Activated effector memory CD4-positive, alpha-beta T cell treated with anti-CD3 and anti-CD28 coated beads, Interleukin-2, amount 50 U/mL, for 16 hours (primary cell): ENCODE results near the gene SP5.
"Not testable (repeated sequence)": the region's sequence is repeated elsewhere in the genome, so short reads cannot be mapped to it uniquely, and the experiment has no call there.

Experiments used
- DNase-seq: peaks from one replicate; pipeline ENCODE4 v3.0.0-alpha.2; 2020

The SP5 gene

DNA sequence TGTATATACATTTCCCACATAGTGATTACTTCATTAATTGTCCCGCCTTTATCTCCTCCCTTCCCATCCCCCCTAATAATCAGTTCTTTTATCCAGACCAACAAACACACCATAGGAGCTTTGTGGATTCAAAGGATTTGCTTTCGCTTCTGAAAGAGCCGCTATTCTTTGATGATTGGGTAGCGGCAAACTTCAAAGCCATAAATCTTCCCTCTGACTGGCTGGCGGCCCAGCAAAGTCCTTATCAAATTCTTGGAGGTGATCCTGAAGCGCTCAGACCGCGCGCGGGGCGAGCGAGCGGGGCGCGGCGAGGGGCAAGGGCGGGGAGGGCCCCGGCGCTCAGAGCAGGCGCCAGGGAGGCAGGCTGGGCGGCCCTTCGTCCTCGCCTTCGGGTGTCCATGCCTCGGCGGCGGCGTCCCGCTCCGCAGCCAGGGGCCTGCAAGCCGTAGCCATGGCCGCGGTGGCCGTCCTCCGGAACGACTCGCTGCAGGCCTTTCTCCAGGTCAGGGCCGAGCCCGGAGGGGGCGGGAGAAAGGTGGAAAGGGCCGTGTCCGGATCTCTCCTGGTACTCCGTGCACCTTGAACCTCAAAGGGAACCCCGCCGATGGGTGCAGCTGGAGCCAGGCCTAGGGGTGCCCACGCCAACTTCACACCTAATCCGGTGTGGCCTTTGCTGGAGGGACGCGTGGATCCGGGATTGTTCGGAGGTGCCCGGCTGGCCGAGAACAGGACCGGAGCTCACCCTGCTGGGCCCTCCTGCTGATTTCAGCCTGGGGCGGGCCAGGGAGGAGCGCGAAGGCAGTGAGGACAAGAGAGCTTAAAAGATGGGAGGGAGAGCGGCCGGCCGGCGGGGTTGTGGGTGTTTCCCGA, at the start of gene SP5:
Gene SP5, plus strand, starts transcription at position 276 of the 870 bp plus-strand sequence. Its CDS starts 176 bp downstream, at position 452.
- DNase-seq = peak; percentile 72

DNA sequence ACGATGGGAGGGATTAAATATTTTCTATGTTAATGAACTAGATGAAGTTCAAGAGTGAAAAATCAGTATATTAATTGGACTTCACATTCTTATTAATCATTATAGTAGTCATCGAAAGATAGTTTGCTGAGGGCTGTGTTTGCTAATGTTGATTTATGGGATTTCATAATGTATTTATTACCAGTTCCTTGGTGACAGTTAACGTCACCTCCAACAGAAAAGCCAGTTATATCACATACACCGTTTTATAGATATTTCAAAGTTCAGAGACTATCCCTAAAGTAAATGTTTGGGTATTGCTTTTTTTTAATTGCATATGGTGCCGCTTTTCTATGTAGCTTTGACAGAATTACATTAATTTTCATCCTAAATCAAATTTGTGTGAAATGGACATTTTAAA, 49.4 kb upstream of the SP5 start:
- no peak for DNase-seq

DNA sequence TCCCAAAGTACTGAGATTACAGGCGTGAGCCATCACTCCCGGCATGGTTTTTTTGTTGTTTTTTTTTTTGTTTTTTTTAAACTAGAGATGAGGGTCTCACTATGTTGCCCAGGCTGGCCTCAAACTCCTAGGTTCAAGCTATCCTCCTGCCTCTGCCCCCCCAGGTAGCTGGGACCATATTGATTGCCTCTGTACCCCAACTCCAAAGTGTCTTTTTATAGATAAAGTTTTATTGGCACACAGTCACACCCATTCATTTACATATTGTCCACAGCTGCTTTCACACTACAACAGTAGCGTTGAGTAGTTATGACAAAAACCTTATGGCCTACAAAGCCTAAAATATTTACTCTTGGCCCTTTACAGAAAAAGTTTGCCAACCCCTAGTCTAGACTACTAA, 45.2 kb upstream of the SP5 start:
- no peak for DNase-seq

DNA sequence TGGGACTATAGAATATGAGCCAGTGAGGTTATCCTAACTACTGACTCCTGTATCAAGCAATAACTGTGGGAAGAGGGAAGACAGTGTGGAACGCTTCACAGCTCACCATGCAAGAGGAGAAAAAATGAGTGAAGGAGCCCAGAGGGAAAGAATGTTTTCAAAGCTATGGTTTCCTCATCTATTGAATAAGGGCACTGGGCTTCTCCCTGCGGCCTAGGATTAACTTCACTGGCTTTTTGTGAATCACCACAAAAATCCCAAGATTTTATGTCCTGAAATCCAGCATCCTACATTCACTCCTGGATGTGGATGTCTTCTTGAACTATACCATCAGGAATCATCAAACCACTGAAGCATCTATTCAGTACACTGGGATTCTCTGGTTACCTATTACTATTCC, 44.5 kb upstream of the SP5 start:
- DNase-seq = no peak

DNA sequence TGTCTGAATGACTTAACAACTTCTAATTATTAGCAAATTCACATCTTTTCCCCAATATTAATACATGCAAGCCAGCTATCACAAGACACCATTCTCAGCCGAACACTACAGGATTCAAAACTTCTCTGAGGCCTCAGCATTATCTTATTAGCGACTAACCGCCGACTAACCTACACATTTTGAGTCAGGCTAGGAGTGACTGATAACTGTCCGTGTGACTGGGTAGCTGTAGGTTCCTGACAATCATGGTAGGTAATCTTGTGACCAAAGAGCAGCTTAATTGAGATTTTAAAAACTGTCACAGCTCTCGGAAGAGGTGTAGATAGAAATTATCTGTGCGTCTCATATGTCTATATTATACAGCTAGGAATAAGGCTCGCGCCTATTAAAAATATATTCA, 44.1 kb upstream of the SP5 start:
- no peak for DNase-seq

DNA sequence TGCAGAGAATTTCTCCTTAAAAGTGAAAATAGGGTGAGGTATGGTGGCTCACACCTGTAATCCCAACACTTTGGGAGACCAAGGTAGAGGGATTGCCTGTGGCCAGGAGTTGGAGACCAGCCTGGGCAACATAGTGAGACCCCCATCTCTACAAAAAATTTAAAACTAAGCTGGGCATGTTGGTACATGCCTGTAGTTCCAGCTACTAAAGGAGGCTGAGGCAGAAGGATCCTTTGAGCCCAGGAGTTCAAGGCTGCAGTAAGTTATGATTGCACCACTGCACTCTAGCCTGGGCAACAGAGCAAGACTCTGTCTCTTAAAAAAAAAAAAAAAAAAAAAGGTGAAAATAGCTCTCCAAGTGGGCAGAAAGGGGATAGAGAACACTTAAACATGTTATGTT, 40.9 kb upstream of the SP5 start:
- not testable (repeated sequence) for DNase-seq

DNA sequence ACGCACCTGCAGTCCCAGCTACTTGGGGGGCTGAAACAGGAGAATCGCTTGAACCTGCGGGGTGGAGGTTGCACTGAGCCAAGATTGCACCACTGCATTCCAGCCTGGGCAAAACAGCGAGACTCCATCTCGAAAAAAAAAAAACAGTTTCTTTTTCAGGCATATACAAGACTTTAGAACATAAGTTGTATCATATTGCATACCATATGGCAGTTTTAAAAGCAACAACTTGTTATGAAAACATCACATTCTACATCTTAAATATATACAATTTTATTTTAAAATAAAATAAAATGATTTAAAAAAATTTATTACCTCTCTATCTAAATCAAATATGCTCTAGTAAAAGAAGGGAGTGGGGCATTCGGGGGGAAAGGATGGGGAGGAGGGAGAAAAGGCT, 39.4 kb upstream of the SP5 start:
- DNase-seq = no peak

DNA sequence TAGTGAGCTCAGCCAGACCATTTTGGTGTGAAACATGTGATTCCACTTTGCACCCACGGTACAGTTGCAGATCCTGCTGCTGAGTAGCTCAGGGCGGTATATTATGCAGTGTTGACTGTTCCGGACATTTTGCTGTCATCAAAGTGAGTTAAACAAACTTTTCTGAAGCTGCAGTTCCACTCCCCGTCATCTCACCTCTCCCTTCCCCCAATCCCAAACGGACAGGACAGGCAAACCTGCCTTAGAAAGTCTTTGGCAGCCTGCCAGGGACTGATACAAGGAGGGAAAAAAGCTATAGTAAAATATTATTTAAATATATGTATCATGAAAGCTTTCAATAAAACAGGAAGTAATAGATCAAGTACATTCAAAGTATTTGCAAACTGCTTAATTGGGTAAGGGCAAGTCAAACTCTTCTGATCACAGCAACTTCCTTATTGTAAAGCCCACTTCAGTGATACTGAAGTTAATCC, 35.5 kb upstream of the SP5 start:
- no peak for DNase-seq

DNA sequence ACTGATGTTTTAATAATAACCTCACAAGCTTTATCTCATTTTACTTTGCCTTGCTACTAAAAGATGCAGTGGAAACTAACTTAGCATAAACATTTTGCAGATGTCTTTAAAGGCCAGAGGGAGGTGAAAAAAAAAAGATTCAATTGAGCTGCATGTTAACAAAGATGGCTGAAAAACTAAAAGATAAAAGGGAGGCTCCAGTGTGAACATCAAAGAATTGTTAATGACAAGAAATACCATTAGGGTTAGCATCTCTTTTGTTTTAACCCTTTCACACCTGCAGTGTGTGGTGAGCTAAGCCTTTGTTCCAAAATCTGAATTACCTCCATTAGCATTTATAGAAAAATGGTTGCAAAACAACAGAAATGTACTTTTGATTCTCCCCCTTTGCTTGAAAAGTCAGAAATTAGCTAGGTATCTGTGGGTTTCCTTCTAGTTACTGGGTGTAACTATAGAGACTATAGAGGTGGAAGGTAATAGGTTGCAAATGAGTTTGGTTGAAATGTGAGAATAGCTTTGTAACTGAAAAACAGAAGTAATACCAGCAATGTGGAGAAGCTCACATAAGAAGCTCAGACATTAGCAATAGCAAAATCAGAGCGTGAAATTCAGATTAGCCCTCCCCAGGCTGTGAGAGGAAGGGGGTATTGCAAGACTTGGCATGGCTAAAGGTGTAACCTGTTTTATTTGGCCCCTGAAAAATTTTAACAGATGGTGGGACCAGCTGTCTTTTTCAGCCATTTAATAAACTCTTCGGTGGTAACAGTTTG, 34.8 kb upstream of the SP5 start:
- DNase-seq = no peak

DNA sequence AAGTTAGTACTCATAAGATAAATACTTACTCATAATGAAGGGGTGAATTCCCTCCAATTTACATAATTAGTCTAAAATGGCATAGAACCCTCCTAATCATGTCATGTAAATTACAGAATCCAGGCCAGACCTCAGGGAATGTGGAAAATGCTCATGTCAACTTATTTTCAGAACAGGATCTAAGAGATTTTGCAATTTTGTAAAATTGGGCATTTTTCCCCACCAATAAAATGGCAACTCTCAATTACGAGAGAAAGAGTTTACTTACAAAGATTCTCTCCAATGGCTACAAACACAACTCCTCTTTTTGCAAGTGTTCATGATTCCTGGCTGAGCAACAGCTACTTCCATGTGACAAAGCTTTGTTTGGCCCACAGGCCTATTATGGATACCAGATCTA, 33.8 kb upstream of the SP5 start:
- DNase-seq = no peak

DNA sequence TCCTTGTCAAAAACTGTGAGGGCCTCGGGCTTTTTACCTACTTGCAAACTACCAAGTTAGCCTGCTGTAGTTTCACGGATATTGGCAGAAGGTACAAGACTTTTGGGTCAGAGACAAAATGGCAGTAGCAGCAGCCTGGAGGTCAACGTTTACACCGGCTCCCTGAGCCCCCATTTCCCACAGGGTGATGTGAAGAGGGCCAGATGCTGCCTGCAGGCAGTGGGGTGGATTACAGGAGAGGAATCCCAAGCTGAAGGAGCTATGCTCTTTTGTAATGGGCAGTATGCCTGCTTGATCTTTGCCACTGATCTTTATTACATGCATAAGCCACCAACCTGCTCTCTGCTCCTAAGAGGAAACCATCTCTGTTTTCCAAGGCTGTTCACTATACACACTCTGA, 29.5 kb upstream of the SP5 start:
- no peak for DNase-seq

DNA sequence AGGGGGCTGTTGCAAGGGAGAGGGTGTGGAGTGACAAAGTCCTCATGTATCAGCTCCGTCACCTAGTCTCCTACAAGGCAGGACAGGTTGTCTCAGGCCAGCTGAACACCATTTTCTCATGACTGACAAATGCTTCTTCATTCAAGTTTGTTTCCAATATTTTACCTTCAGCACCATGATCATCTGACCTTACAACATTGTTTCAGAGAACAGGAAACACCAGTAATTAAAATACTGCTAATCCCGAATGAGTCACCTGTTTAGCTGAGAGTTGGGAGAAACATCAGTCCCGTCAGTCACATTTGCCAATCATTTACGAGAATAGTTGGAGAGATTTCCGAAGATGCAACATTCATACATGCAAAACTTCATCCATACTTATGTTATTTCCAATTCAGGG, 25.7 kb upstream of the SP5 start:
- DNase-seq = no peak

DNA sequence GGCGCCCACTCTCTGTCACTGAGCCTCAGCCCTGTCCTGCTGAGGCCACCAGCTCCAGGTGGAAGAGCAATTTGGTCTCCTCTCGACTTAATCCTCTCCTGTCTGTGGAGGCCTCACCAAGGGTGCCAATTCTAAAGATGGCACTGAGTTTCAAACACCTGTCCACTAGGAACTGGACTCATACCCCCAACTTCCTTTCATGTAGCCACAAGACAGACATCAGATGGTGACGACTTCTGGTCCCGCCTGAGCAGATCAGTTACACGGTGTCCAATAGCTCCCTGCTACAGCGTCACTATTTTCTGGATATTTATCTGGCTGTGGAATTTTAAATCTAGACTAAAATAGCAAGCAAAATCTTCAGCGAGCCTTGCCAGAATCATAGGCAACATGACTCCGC, 24.5 kb upstream of the SP5 start:
- no peak for DNase-seq

DNA sequence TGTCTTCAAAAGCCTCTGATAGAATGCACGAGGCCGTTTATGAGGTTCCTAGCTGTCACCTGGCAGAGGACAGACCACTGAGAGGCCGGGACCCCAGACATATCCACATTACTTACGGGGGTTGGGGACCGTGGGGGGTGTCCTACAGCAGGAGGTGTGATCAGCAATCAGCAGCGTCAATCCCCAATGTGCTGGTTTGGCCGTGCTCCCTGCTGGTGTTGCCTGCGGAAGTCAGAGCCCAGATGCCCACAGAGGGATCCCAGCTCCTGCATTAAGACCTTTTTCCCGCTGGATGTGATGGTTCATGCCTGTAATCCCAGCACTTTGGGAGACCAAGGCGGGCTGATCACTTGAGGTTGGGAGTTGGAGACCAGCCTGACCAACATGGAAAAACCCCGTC, 20.8 kb upstream of the SP5 start:
- no peak for DNase-seq

DNA sequence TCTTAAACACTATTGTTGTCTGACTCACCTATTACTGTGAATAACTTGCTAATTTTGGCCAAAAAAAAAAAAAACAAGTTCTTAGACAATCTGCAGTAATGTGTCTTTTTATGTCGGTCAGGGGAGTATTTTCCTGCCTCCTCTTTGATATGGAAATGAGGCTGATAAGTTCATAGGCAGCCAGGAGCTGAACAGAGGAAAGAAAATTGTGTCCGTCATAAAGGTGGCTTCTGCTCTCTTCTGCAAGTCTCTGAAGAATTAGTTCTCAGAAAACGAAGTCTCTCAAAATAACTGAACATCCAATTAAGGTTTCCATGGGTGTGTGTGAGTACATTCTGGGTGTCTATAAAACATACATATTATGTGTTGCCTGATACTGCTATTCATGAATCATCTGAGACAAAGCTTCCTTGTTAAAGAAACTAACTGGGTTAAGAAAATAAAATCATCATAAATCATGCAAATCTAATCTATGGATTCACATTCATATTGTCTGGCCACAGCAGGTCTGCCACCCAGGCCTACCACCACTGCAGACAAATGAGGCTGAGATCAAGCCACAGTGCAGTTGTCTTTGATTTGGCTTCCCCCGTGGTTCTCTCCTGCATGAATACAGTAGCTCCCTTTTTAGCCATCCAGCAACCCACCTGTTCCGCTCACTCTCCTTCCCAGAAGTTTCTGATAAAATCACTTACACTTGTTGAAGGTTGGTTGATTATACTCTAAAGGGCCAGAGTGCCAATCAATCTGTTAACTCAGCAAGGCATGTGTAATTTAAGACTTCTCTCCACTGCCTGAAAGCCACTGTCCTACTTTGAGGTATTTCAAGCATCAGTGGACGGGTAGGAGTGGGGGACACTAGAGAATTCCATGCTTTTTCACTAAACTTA, 19.4 kb upstream of the SP5 start:
- no peak for DNase-seq

DNA sequence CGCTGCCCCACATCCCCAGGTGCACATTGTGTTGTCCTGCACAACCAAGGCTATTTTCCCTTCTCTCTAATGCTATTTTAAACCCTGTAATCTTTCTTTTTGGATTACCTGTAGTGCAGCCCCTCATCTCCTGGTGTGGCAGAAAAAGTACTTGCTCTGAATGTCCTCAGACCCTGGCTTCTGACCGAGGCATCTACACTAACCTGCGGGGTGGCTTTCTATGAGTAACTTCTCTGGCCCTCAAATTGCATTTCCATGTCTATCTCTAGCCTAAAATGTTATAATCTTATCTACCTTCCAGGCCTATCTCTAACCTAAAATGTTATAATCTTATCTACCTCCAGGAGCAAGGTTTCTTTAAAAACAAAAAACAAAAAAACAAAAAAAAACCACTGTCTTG, 18.2 kb upstream of the SP5 start:
- DNase-seq = no peak

DNA sequence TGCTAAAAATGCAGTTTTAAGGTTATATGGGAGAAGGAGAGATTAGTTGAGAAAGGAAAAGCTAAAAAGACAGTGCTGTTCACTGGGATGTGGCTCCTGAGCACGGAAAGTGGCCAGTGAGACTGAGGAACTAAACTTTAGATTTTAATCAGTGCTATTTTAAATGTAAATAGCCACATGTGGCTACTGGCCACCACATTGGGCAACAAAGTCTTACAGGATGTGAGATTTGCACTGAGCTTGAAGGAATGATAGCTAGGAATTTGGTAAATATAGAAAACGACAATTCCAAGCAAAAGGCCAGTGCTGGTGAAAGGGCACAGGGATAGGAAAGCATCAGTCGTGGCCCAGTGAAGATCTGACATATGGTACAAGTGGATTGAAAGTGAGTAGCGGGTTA, 14.1 kb upstream of the SP5 start:
- no peak for DNase-seq

DNA sequence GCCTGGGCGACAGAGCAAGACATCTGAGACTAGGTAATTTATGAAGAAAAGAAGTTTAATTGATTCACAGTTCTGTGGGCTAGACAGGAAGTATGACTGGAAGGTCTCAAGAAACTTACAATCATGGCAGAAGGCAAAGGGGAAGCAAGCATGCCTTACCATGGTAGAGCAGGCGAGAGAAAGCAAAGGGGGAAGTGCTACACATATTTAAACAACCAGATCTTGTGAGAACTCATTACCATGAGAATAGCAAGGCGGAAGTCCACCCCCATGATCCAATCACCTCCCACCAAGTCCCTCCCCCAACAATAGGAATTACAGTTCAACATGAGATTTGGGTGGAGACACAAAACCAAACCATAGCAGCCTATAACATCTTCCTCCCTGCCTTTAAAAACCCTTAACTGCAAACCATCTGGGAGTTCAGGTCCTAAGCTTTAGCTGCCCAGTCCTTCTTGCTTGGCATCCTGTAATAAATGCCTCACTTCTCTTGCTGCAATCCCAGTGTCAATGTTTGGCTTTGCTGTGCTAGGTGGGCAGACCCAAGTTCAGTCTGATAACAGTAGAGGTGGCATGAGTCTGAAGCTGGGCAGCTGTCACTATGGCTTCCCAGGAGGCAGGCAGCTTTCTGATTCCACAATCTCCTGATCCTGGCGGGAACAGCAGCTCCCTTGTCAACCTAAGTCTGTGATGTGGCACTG, 11.2 kb upstream of the SP5 start:
- no peak for DNase-seq

DNA sequence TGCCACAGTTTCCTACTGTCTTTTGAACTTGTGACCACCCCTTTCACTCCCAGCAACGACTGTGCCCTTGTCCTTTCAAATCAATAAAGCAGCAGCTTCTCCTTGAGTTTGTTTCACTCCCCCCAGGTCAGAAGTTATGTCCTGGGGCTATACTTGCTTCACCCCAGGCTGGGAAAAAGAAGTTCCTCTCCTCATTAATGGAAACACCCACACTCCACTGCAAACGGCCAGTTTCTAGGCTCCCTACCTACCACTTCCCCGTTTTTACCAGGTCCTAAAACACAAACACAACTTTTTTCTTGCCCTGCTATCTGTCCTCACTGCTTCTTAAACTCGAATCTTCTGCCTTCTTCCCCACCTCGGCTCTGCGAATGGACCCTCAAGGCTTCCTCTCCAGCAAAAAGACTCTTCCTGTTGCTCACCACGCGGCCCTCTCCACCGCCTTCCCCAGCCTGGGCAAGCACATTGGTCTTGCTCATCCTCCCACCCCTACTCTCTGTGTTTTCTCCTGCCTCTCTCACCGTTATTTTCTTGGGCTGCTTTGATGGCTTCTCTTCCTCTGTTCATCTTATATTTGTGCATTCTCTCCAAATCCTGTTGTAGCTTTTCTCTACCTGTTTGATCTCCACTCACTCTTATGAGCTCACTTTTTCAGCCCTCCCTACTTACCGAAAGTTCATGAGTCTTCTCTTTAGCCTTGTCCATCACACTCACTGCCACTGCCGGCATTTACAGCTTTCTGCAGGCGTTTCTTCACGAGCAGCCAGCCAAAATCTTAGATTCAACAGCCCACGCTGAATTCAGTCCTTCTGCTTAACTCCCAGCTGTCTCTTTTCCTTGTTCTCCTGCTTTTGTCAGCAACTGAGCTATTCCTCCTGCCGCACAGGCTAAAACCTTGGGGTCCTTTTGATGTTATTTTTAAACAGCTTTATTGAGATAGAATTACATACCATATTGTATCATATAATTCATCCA, 7.0 kb upstream of the SP5 start:
- no peak for DNase-seq

DNA sequence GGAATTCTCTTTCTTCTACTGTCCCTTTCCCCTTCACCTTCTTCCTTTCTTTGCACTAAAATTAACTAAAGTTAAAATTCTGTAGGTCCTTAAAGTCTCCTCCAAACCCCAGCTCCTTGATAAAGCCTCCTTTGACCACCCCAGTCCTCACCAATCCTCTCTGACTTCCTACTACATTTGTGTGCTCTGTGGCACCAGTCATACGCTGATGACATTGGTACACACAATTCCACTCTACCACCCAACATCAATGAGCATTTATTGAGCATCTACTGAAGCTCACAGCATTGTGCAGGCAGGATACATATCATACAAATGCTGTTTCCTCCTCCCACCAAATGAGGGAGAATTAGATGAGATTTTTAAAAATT, 4.5 kb upstream of the SP5 start:
- DNase-seq = no peak

DNA sequence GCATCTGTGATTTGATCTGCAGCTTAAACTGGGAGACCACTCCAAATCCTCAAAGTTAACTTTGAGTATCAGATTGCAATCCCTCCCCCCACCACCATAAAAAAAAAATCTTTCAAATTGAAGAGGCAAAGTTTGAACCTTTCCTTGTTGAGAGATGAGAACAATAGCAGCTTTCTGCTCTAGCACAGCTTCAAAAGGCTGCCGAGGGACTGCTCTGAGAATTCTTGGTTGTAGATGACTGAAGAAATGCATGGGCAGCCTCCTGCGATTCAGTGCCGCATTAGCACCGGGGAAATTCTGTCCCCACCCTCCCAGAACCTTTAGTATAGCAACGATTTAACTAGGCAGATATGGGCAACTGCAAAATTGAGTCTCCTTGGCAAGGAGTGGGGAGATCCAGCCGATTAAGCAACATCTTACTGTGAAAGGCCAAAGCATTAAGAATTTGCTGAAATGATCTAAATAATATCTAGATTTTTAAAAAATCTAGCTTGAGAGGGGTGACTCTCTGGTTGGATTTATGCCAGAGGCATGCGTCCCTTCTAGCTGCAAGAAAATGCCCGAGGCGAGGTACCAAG, 3.9 kb upstream of the SP5 start:
- no peak for DNase-seq
